IMR-90 (cell line): ENCODE measurements around the gene SYTL3. TPM values are rescaled to one million over a fixed set of nuclear protein-coding genes. Genes with fewer than 3 reads are reported as not detected.

Experiments
- ATAC-seq: fragments of 200-7000 bp; cut with Tn5 transposase; 2 replicates; pipeline ENCODE4 v1.9.1; 2020; ENCODE audit warnings: low read depth, mild to moderate bottlenecking, moderate library complexity
- BruUV-seq: library from RNA; stranded (reverse); fragments of 400-500 nt; replicated peaks from 2 replicates; lab custom pipeline; 2021; lab: Mats Ljungman, UMichigan
- CTCF ChIA-PET: fragments of 300-600 bp; formaldehyde crosslinking; extraction: SDS; loops from one replicate; lab custom pipeline; 2021; ENCODE audit warnings: antibody characterized with exemption; lab: Yijun Ruan, JAX
- POLR2A ChIA-PET: fragments of 300-600 bp; sonication (Branson Sonifier 250); formaldehyde crosslinking; loops from one replicate; lab custom pipeline; 2022; ENCODE audit warnings: antibody characterized with exemption; ENCODE audit not compliant: unreplicated experiment; lab: Charles Lee
- DNase-seq: peaks from one replicate; pipeline ENCODE4 v3.0.0; 2013
- H2AFZ ChIP-seq: replicated peaks from 2 replicates; pipeline ENCODE3; 2013; ENCODE audit warnings: low read length, mild to moderate bottlenecking; ENCODE audit not compliant: poor library complexity
- H2AK5ac ChIP-seq: 2 replicates; pipeline ENCODE4 v1.6.1; 2013; ENCODE audit warnings: low read depth, low read length, inconsistent platforms
- H2AK9ac ChIP-seq: replicated peaks from 2 replicates; pipeline ENCODE3; 2013; ENCODE audit warnings: mild to moderate bottlenecking, low read depth, low read length, moderate library complexity; ENCODE audit not compliant: poor library complexity
- H2BK120ac ChIP-seq: 2 replicates; pipeline ENCODE4 v1.6.1; 2013; ENCODE audit warnings: low read depth, low read length, inconsistent platforms
- H2BK15ac ChIP-seq: 3 replicates; pipeline ENCODE4 v1.6.1; 2013; ENCODE audit warnings: low read depth, low read length, inconsistent platforms
- H2BK20ac ChIP-seq: 2 replicates; pipeline ENCODE4 v1.6.1; 2013; ENCODE audit warnings: low read depth, mild to moderate bottlenecking, inconsistent platforms, low read length, moderate library complexity
- H2BK5ac ChIP-seq: 2 replicates; pipeline ENCODE4 v1.6.1; 2013; ENCODE audit warnings: mild to moderate bottlenecking, low read depth, low read length, inconsistent platforms; ENCODE audit not compliant: poor library complexity, severe bottlenecking
- H3K14ac ChIP-seq: replicated peaks from 2 replicates; pipeline ENCODE4 v1.6.1; 2013; ENCODE audit warnings: low read depth, low read length, inconsistent platforms
- H3K18ac ChIP-seq: 2 replicates; pipeline ENCODE4 v1.6.1; 2013; ENCODE audit warnings: low read depth, low read length, control low read depth
- H3K23ac ChIP-seq: 2 replicates; pipeline ENCODE4 v1.6.1; 2013; ENCODE audit warnings: low read depth, low read length, inconsistent platforms
- H3K27ac ChIP-seq: 2 replicates; pipeline ENCODE4 v1.5.1; 2013; ENCODE audit warnings: mild to moderate bottlenecking, control low read depth, low read length; ENCODE audit not compliant: insufficient read depth
- H3K27me3 ChIP-seq: 2 replicates; pipeline ENCODE4 v1.6.1; 2013; ENCODE audit warnings: low read length; ENCODE audit not compliant: control insufficient read depth, insufficient read depth
- H3K36me3 ChIP-seq: 2 replicates; pipeline ENCODE4 v1.6.1; 2013; ENCODE audit warnings: low read length, mixed read lengths; ENCODE audit not compliant: control insufficient read depth, insufficient read depth
- H3K4ac ChIP-seq: 2 replicates; pipeline ENCODE4 v1.6.1; 2013; ENCODE audit warnings: low read depth, low read length, inconsistent platforms
- H3K4me1 ChIP-seq: 2 replicates; pipeline ENCODE4 v1.6.1; 2013; ENCODE audit warnings: low read length, mixed read lengths; ENCODE audit not compliant: control insufficient read depth, insufficient read depth
- H3K4me2 ChIP-seq: 2 replicates; pipeline ENCODE4 v1.6.1; 2013; ENCODE audit warnings: low read depth, mild to moderate bottlenecking, control low read depth, low read length, moderate library complexity
- H3K4me3 ChIP-seq: 2 replicates; pipeline ENCODE4 v1.5.1; 2013; ENCODE audit warnings: low read depth, mild to moderate bottlenecking, control low read depth, low read length, moderate library complexity; ENCODE audit not compliant: insufficient read depth
- H3K56ac ChIP-seq: 2 replicates; pipeline ENCODE4 v1.6.1; 2013; ENCODE audit warnings: low read length, inconsistent platforms; ENCODE audit not compliant: insufficient read depth; ENCODE audit errors: extremely low read depth
- H3K79me1 ChIP-seq, 2 experiments: 2 replicates each; pipeline ENCODE4 v1.6.1; 2013; ENCODE audit warnings: low read length in 2 of 2, inconsistent platforms in 1 of 2, low read depth in 1 of 2
- H3K9ac ChIP-seq: 2 replicates; pipeline ENCODE4 v1.6.1; 2013; ENCODE audit warnings: low read depth, low read length, control low read depth
- H3K9me1 ChIP-seq: 2 replicates; pipeline ENCODE4 v1.6.1; 2013; ENCODE audit warnings: low read length, inconsistent platforms; ENCODE audit not compliant: insufficient read depth
- H3K9me3 ChIP-seq: 2 replicates; pipeline ENCODE4 v1.6.1; 2013; ENCODE audit warnings: low read length; ENCODE audit not compliant: control insufficient read depth, insufficient read depth
- H4K20me1 ChIP-seq: 2 replicates; pipeline ENCODE4 v1.6.1; 2013; ENCODE audit warnings: low read length, inconsistent platforms; ENCODE audit not compliant: insufficient read depth
- H4K5ac ChIP-seq: 2 replicates; pipeline ENCODE4 v1.6.1; 2013; ENCODE audit warnings: mild to moderate bottlenecking, low read depth, low read length, control low read depth
- H4K8ac ChIP-seq, 2 experiments: 2 replicates each; pipeline ENCODE4 v1.6.1; 2013; ENCODE audit warnings: low read depth in 2 of 2, low read length in 2 of 2, control low read depth in 1 of 2, inconsistent platforms in 1 of 2
- H4K91ac ChIP-seq: 2 replicates; pipeline ENCODE4 v1.6.1; 2013; ENCODE audit warnings: low read depth, low read length, inconsistent platforms; ENCODE audit not compliant: insufficient read depth
- BHLHE40 ChIP-seq: fragments of 150-350 bp; IDR thresholded peaks from 2 replicates; pipeline ENCODE4 v1.6.1; 2016; ENCODE audit warnings: mild to moderate bottlenecking, low read depth, low read length
- CEBPB ChIP-seq: IDR thresholded peaks from 2 replicates; pipeline ENCODE4 v1.6.1; 2012; ENCODE audit warnings: low read depth, low read length, improper control_type of control experiment
- CHD1 ChIP-seq: IDR thresholded peaks from 2 replicates; pipeline ENCODE4 v1.6.1; 2012; ENCODE audit warnings: low read depth, low read length, improper control_type of control experiment
- CTCF ChIP-seq: conservative IDR thresholded peaks from 2 replicates; pipeline ENCODE4 v1.5.1; 2012; ENCODE audit warnings: mild to moderate bottlenecking, low read depth, low read length, improper control_type of control experiment
- ELK1 ChIP-seq: fragments of 150-350 bp; IDR thresholded peaks from 2 replicates; pipeline ENCODE4 v1.6.1; 2016; ENCODE audit warnings: low read depth, mild to moderate bottlenecking, low read length, moderate library complexity, borderline replicate concordance
- FOS ChIP-seq: fragments of 150-350 bp; IDR thresholded peaks from 2 replicates; pipeline ENCODE4 v1.6.1; 2016; ENCODE audit warnings: low read depth, low read length
- MAFK ChIP-seq: IDR thresholded peaks from 2 replicates; pipeline ENCODE4 v1.6.1; 2012; ENCODE audit warnings: low read depth, low read length, improper control_type of control experiment
- MAZ ChIP-seq: IDR thresholded peaks from 2 replicates; pipeline ENCODE4 v1.6.1; 2012; ENCODE audit warnings: low read depth, mild to moderate bottlenecking, low read length, improper control_type of control experiment, moderate library complexity, borderline replicate concordance
- MXI1 ChIP-seq: IDR thresholded peaks from 2 replicates; pipeline ENCODE4 v1.6.1; 2012; ENCODE audit warnings: low read depth, mild to moderate bottlenecking, low read length, moderate library complexity, borderline replicate concordance
- NFE2L2 ChIP-seq: fragments of 150-350 bp; IDR thresholded peaks from 2 replicates; pipeline ENCODE4 v1.6.1; 2016; ENCODE audit warnings: low read depth, mild to moderate bottlenecking, low read length
- POLR2A ChIP-seq: IDR thresholded peaks from 2 replicates; pipeline ENCODE4 v1.6.1; 2012; ENCODE audit warnings: mild to moderate bottlenecking, low read depth, low read length
- RAD21 ChIP-seq: IDR thresholded peaks from 2 replicates; pipeline ENCODE4 v1.6.1; 2012; ENCODE audit warnings: low read length, improper control_type of control experiment
- RCOR1 ChIP-seq: IDR thresholded peaks from 2 replicates; pipeline ENCODE4 v1.6.1; 2012; ENCODE audit warnings: mild to moderate bottlenecking, low read length, improper control_type of control experiment; ENCODE audit not compliant: insufficient replicate concordance
- RFX5 ChIP-seq: IDR thresholded peaks from 2 replicates; pipeline ENCODE4 v1.8.0; 2012; ENCODE audit warnings: low read depth, mild to moderate bottlenecking, low read length, moderate library complexity
- SMC3 ChIP-seq: fragments of 150-350 bp; IDR thresholded peaks from 2 replicates; pipeline ENCODE4 v1.6.1; 2016; ENCODE audit warnings: low read depth, mild to moderate bottlenecking, antibody characterized with exemption, low read length, moderate library complexity
- USF2 ChIP-seq: fragments of 150-350 bp; IDR thresholded peaks from 2 replicates; pipeline ENCODE4 v1.6.1; 2017; ENCODE audit warnings: mild to moderate bottlenecking, antibody characterized with exemption, low read length, low read depth
- WGBS, 2 experiments: methylation state at CpG; one replicate each; pipeline versions ENCODE4 v1.1.5 to v1.1.7; 2013; ENCODE audit warnings: missing lambda C conversion rate in 2 of 2; ENCODE audit not compliant: insufficient read length in 1 of 2; ENCODE audit errors: extremely low coverage in 2 of 2; 5-methylcytosine and 5-hydroxymethylcytosine counted together
- dilution Hi-C: fragments of 300-500 bp; cut with HindIII; formaldehyde crosslinking; loops from one replicate; pipeline ENCODE4 v1.14.3; 2018; ENCODE audit warnings: low sequenced_read_pairs; ENCODE audit not compliant: unreplicated experiment
- in situ Hi-C: fragments of 300-500 bp; cut with MboI; formaldehyde crosslinking; loops from 3 replicates; pipeline ENCODE4 v1.14.3; 2019; ENCODE audit warnings: low sequenced_read_pairs, inconsistent platforms, mixed read lengths
- intact Hi-C: fragments of 100-400 bp; cut with micrococcal nuclease; formaldehyde crosslinking; loops from 2 replicates; pipeline ENCODE4 v1.10.0; 2022
- polyA plus RNA-seq, 3 experiments: library from polyadenylated mRNA; depleted of rRNA; stranded (reverse); fragments of >200 nt; gene quantifications; 2 replicates each; pipeline ENCODE4 v1.2.3, GENCODE V29; 2012; ENCODE audit warnings: low replicate concordance in 1 of 3
- total RNA-seq: library from RNA; depleted of rRNA; stranded (reverse); fragments of >200 nt; gene quantifications from 2 replicates; pipeline ENCODE4 v1.2.3, GENCODE V29; 2012

Gene SYTL3
- total and polyA plus RNA-seq, 2 of the 4 experiments (the other 2 are of a cell fraction), result 2.9 to 4.3 TPM

GRCh38 chr6:158729906-158730540 is 80.2 kb downstream of the SYTL3 start:
- no peak overlapping the region for H3K9ac ChIP-seq
- no peak for TF ChIP-seq POLR2A
- no peak for TF ChIP-seq CTCF
- no peak for TF ChIP-seq CEBPB
- no peak for TF ChIP-seq MAZ
- TF ChIP-seq BHLHE40, result no peak
- TF ChIP-seq CHD1, result no peak
- TF ChIP-seq RFX5, result no peak
- no peak for TF ChIP-seq FOS
- TF ChIP-seq SMC3, result no peak
- TF ChIP-seq ELK1, result no peak
- TF ChIP-seq USF2, result no peak
- no peak for TF ChIP-seq MXI1
- TF ChIP-seq MAFK, result no peak
- TF ChIP-seq NFE2L2, result no peak
- TF ChIP-seq RCOR1, result no peak
- no peak for TF ChIP-seq RAD21
- dilution Hi-C loops, result no loop called here
- no peak overlapping the region for H2BK20ac ChIP-seq
- no peak overlapping the region for H3K14ac ChIP-seq
- no peak for ATAC-seq
- H4K8ac ChIP-seq, result no peak overlapping the region
- no peak overlapping the region for H3K56ac ChIP-seq
- BruUV-seq, result no TSS peak
- in situ Hi-C loops, result no loop called here
- H3K18ac ChIP-seq, result no peak overlapping the region
- no peaks in the 10 kb centered on the region for H3K79me1 ChIP-seq
- H3K4ac ChIP-seq, result no peak overlapping the region
- no peaks in the 10 kb centered on the region for H4K20me1 ChIP-seq
- intact Hi-C loops, result no loop called here
- no peak overlapping the region for H2BK120ac ChIP-seq
- no peak overlapping the region for H3K4me2 ChIP-seq
- no peaks in the 10 kb centered on the region for H3K9me1 ChIP-seq
- H4K91ac ChIP-seq, result no peak overlapping the region
- H2BK5ac ChIP-seq, result no peak overlapping the region
- H3K4me3 ChIP-seq, result no peak overlapping the region
- no peak overlapping the region for H3K23ac ChIP-seq
- WGBS, 2 experiments, result no CpG with 5 or more reads among the region's 6 CpGs
- peaks cover 4% of the 10 kb centered on the region; the same call in 1 of the 2 replicates for H3K9me3 ChIP-seq
- no peaks in the 10 kb centered on the region for H3K27me3 ChIP-seq
- H2AK5ac ChIP-seq, result no peak overlapping the region
- H3K4me1 ChIP-seq, result no peaks in the 10 kb centered on the region
- peaks cover 2% of the 10 kb centered on the region; the same call in 1 of the 2 replicates for H3K36me3 ChIP-seq
- H3K27ac ChIP-seq, result no peak overlapping the region
- H2BK15ac ChIP-seq, result no peak overlapping the region
- H2AK9ac ChIP-seq, result no peak overlapping the region
- ChIA-PET CTCF (no interaction called here), POLR2A (no interaction called here)
- no peak overlapping the region for H2AFZ ChIP-seq
- H4K5ac ChIP-seq, result no peak overlapping the region
- DNase-seq, result no peak
